Measurements from ENCODE around the gene PHF8. TPM values are rescaled to one million over a fixed set of nuclear protein-coding genes. Genes with fewer than 3 reads are reported as not detected.

The PHF8 gene
- total and polyA plus RNA-seq, 9 of the 15 experiments (the other 6 are each of a cell fraction or from before 2014, with no cell fraction given), result 2.5 to 25.7 (median 12.1) TPM

DNA sequence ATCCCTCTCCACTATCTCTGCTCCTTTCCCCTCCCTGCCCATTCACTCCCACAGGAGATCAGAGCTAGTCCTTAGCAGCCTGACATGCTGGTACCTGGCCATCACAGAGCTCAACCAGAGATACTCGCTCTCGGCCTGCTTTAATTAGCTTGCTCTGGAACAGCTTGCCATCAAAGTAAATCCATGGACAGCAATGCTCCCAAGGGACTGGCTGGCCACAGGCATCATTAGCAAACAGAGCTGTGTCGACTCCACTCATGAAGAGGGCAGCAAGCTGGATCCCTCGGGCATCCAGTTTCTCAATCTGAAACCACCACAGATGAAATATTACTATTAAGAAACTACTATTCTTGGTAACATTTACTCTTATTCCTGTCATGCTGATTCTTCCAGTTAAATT lies 43.4 kb upstream of the PHF8 start:
- no peaks in the 10 kb centered on the region for H3K79me2 ChIP-seq (ENCODE audit: control insufficient read depth, insufficient read depth, low read length)
- BruUV-seq (replicated peaks), result no TSS peak
- H3K4me2 ChIP-seq (ENCODE audit: insufficient read depth, low read length), result no peak overlapping the region
- H3K9me1 ChIP-seq (ENCODE audit: control insufficient read depth, insufficient read depth, low read length), result no peaks in the 10 kb centered on the region
- H2AFZ ChIP-seq (ENCODE audit: low read depth, low read length), result no peak overlapping the region
- no peak overlapping the region for H3K27ac ChIP-seq (ENCODE audit: extremely low read depth, low read depth, low read length)
- DNase-seq (ENCODE audit: extremely low read depth in 1 of 4, low spot score in 3 of 4) (no peak), ATAC-seq (no peak), FAIRE-seq (no peak)
- intact Hi-C loops (cut with micrococcal nuclease), result no loop called here
- no peaks in the 10 kb centered on the region; a peak in 1 of 5 replicates for H3K27me3 ChIP-seq (ENCODE audit: control insufficient read depth in 2 of 2, insufficient read depth in 2 of 2, low read length in 2 of 2)
- H3K9me3 ChIP-seq (replicated peaks; ENCODE audit: control insufficient read depth, insufficient read depth, low read depth, low read length), result no peaks in the 10 kb centered on the region
- H3K36me3 ChIP-seq (ENCODE audit: control insufficient read depth, insufficient read depth, low read length), result no peaks in the 10 kb centered on the region
- H4K20me1 ChIP-seq (replicated peaks; ENCODE audit: control insufficient read depth, insufficient read depth, low read length), result no peaks in the 10 kb centered on the region
- 6% methylated on average over 2 of the region's 4 CpGs for WGBS (ENCODE audit: insufficient coverage, low coverage, missing lambda C conversion rate)
- H3K4me3 ChIP-seq, result no peak overlapping the region
- H3K9ac ChIP-seq (ENCODE audit: insufficient read depth in 1 of 2, low read depth in 2 of 2, low read length in 2 of 2), result no peak overlapping the region
- no peaks in the 10 kb centered on the region for H3K4me1 ChIP-seq (replicated peaks in 1 of 2; ENCODE audit: control insufficient read depth in 2 of 2, insufficient read depth in 2 of 2, low read length in 2 of 2)
- CTCF ChIA-PET (ENCODE audit: low intra/inter-chr PET ratio), result no interaction called here
- in situ Hi-C loops (cut with MboI), result no loop called here
- POLR2A ChIA-PET, result interaction anchor here (0.7 to 1.3 kb wide), 4 partner anchors 9 to 657 kb away, joined by 3 to 4 read pairs (median 3); no protein-coding TSS in a partner anchor
- TF ChIP-seq NCOA1 (IDR thresholded peaks at IDR 0.05; ENCODE audit: low read depth) (no peak), ZNF76 (CRISPR knock-in tag; IDR thresholded peaks at IDR 0.05; ENCODE audit: borderline replicate concordance) (no peak), WHSC1 (IDR thresholded peaks at IDR 0.05; ENCODE audit: low read length) (no peak), ZNF184 (CRISPR knock-in tag; IDR thresholded peaks at IDR 0.05) (no peak), SAFB2 (IDR thresholded peaks at IDR 0.05; ENCODE audit: borderline replicate concordance, low read depth, low read length, severe bottlenecking) (no peak), RFX1 (IDR thresholded peaks at IDR 0.05) (no peak), ZNF253 (CRISPR knock-in tag; conservative IDR thresholded peaks at IDR 0.05) (no peak), ZNF695 (CRISPR knock-in tag; IDR thresholded peaks at IDR 0.05) (no peak), CXXC5 (CRISPR knock-in tag; IDR thresholded peaks at IDR 0.05) (no peak), HOXB6 (CRISPR knock-in tag; IDR thresholded peaks at IDR 0.05; ENCODE audit: borderline replicate concordance) (no peak), ZNF449 (CRISPR knock-in tag; IDR thresholded peaks at IDR 0.05) (no peak), HDAC2 (IDR thresholded peaks at IDR 0.05) (no peak), ZBTB34 (CRISPR knock-in tag; IDR thresholded peaks at IDR 0.05) (no peak)
- TF ChIP-seq, protein P1, sequence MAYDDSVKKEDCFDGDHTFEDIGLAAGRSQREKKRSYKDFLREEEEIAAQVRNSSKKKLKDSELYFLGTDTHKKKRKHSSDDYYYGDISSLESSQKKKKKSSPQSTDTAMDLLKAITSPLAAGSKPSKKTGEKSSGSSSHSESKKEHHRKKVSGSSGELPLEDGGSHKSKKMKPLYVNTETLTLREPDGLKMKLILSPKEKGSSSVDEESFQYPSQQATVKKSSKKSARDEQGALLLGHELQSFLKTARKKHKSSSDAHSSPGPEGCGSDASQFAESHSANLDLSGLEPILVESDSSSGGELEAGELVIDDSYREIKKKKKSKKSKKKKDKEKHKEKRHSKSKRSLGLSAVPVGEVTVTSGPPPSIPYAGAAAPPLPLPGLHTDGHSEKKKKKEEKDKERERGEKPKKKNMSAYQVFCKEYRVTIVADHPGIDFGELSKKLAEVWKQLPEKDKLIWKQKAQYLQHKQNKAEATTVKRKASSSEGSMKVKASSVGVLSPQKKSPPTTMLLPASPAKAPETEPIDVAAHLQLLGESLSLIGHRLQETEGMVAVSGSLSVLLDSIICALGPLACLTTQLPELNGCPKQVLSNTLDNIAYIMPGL (CRISPR knock-in tag; IDR thresholded peaks at IDR 0.05), result no peak
- TF ChIP-seq, protein P2, sequence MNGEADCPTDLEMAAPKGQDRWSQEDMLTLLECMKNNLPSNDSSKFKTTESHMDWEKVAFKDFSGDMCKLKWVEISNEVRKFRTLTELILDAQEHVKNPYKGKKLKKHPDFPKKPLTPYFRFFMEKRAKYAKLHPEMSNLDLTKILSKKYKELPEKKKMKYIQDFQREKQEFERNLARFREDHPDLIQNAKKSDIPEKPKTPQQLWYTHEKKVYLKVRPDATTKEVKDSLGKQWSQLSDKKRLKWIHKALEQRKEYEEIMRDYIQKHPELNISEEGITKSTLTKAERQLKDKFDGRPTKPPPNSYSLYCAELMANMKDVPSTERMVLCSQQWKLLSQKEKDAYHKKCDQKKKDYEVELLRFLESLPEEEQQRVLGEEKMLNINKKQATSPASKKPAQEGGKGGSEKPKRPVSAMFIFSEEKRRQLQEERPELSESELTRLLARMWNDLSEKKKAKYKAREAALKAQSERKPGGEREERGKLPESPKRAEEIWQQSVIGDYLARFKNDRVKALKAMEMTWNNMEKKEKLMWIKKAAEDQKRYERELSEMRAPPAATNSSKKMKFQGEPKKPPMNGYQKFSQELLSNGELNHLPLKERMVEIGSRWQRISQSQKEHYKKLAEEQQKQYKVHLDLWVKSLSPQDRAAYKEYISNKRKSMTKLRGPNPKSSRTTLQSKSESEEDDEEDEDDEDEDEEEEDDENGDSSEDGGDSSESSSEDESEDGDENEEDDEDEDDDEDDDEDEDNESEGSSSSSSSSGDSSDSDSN (IDR thresholded peaks at IDR 0.05; ENCODE audit: borderline replicate concordance in 1 of 2, low read depth in 2 of 2, low read length in 2 of 2), result no peak
- TF ChIP-seq, protein P3, sequence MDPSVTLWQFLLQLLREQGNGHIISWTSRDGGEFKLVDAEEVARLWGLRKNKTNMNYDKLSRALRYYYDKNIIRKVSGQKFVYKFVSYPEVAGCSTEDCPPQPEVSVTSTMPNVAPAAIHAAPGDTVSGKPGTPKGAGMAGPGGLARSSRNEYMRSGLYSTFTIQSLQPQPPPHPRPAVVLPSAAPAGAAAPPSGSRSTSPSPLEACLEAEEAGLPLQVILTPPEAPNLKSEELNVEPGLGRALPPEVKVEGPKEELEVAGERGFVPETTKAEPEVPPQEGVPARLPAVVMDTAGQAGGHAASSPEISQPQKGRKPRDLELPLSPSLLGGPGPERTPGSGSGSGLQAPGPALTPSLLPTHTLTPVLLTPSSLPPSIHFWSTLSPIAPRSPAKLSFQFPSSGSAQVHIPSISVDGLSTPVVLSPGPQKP (CRISPR knock-in tag; IDR thresholded peaks at IDR 0.05), result no peak

Data from K562 (cell line).